ENCODE results near the gene WWP2. TPM values are rescaled to one million over a fixed set of nuclear protein-coding genes. Genes with fewer than 3 reads are reported as not detected.

The WWP2 gene
- total and polyA plus RNA-seq, 4 donors, result 24.3 to 39.0 (median 31.4) TPM

DNA sequence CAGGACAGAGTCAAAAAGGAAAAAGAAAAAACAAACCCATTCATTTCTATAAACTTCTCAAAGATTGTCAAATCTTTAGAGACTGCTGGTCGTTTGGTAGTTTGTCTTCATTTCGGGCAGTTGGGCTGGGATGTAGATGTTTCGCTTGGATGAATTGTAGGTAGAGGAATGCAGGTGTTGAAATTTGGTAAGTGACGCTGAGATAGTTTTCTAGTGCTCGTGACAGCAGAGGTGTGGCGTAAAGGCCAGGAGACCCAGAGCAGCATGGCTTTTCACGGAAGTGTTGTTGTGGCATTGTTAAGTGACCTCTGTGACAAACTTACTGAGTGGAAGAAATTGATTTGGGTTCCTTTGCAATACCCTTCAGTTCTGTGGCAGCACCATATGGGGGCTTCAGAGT is 110.8 kb downstream of the WWP2 start:
- WGBS (ENCODE audit: insufficient coverage), result 95% methylated on average over 7 of the region's 7 CpGs
- H3K4me1 ChIP-seq (ENCODE audit: control insufficient read depth, insufficient read depth, low read length), result peaks cover 2% of the 10 kb centered on the region
- no peak overlapping the region for H3K4me3 ChIP-seq (ENCODE audit: low read depth, low read length)
- H3K36me3 ChIP-seq (ENCODE audit: control insufficient read depth, insufficient read depth, low read length), result peaks cover 20% of the 10 kb centered on the region
- DNase-seq (ENCODE audit: low read depth in 4 of 6, low spot score in 6 of 6), result no peak
- peaks cover 3% of the 10 kb centered on the region for H3K9me3 ChIP-seq (ENCODE audit: control insufficient read depth, insufficient read depth, low read length)
- H3K27ac ChIP-seq (ENCODE audit: low read depth, low read length), result no peak overlapping the region
- no peaks in the 10 kb centered on the region for H3K27me3 ChIP-seq (ENCODE audit: control insufficient read depth, insufficient read depth, low read length)

- H3K36me3 ChIP-seq (ENCODE audit: control insufficient read depth, insufficient read depth, low read length), result peaks cover 20% of the 10 kb centered on the region
- H3K4me3 ChIP-seq (ENCODE audit: low read depth, low read length), result no peak overlapping the region
- peaks cover 3% of the 10 kb centered on the region for H3K9me3 ChIP-seq (ENCODE audit: control insufficient read depth, insufficient read depth, low read length)
- H3K27ac ChIP-seq (ENCODE audit: low read depth, low read length), result no peak overlapping the region
- H3K4me1 ChIP-seq (ENCODE audit: control insufficient read depth, insufficient read depth, low read length), result no peaks in the 10 kb centered on the region
- H3K27me3 ChIP-seq (ENCODE audit: control insufficient read depth, insufficient read depth, low read length), result no peaks in the 10 kb centered on the region
- 100% methylated on average over 1 of the region's 3 CpGs for WGBS (ENCODE audit: insufficient coverage)
- no peak for DNase-seq (ENCODE audit: low read depth in 4 of 6, low spot score in 6 of 6)
These were observed 111.7 kb downstream of the WWP2 start for GRCh38 chr16:69873783-69874182.

- H3K36me3 ChIP-seq (ENCODE audit: control insufficient read depth, insufficient read depth, low read length), result peaks cover 20% of the 10 kb centered on the region
These were observed 112.1 kb downstream of the WWP2 start for GRCh38 chr16:69874271-69874670.

GRCh38 chr16:69880640-69881133 is 118.6 kb downstream of the WWP2 start:
- H3K4me1 ChIP-seq (ENCODE audit: control insufficient read depth, insufficient read depth, low read length), result no peaks in the 10 kb centered on the region
- 64% methylated on average over 10 of the region's 10 CpGs for WGBS (ENCODE audit: insufficient coverage)
- H3K36me3 ChIP-seq (ENCODE audit: control insufficient read depth, insufficient read depth, low read length), result peaks cover 6% of the 10 kb centered on the region
- H3K9me3 ChIP-seq (ENCODE audit: control insufficient read depth, insufficient read depth, low read length), result peaks cover 3% of the 10 kb centered on the region
- H3K27ac ChIP-seq (ENCODE audit: low read depth, low read length), result no peak overlapping the region
- H3K27me3 ChIP-seq (ENCODE audit: control insufficient read depth, insufficient read depth, low read length), result no peaks in the 10 kb centered on the region
- no peak overlapping the region for H3K4me3 ChIP-seq (ENCODE audit: low read depth, low read length)
- DNase-seq (ENCODE audit: low read depth in 4 of 6, low spot score in 6 of 6), result no peak

More at GRCh38 chr16:69874271-69874670, 112.1 kb downstream of the WWP2 start:
- WGBS (ENCODE audit: insufficient coverage), result 75% methylated on average over 4 of the region's 8 CpGs
- no peak overlapping the region for H3K4me3 ChIP-seq (ENCODE audit: low read depth, low read length)
- H3K9me3 ChIP-seq (ENCODE audit: control insufficient read depth, insufficient read depth, low read length), result peaks cover 3% of the 10 kb centered on the region
- H3K27ac ChIP-seq (ENCODE audit: low read depth, low read length), result no peak overlapping the region
- no peaks in the 10 kb centered on the region for H3K27me3 ChIP-seq (ENCODE audit: control insufficient read depth, insufficient read depth, low read length)
- peak in 1 of 6 donors; percentile 73 for DNase-seq (ENCODE audit: low read depth in 4 of 6, low spot score in 6 of 6)
- no peaks in the 10 kb centered on the region for H3K4me1 ChIP-seq (ENCODE audit: control insufficient read depth, insufficient read depth, low read length)

DNA sequence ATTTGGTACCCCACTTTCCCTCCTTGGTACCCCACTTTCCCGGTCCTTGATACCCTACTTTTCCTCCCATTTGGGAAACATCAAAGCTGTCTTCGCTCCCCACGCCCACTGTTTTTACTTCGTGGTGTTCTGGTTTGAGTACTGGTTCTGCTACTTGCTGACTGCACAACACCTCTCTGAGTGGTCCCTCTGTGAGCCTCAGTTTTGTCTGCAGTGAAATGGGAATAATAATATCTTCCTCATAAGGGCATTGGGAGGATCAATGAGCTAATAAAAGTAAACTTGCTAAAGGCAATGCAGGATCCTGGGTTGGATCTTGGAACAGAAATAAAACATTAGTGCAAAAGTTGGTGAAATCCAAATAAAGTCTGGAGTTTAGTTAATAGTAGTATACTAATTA is 119.0 kb downstream of the WWP2 start:
- DNase-seq (ENCODE audit: low read depth in 4 of 6, low spot score in 6 of 6), result no peak
- 100% methylated on average over 1 of the region's 4 CpGs for WGBS (ENCODE audit: insufficient coverage)
- no peaks in the 10 kb centered on the region for H3K27me3 ChIP-seq (ENCODE audit: control insufficient read depth, insufficient read depth, low read length)
- peaks cover 4% of the 10 kb centered on the region for H3K36me3 ChIP-seq (ENCODE audit: control insufficient read depth, insufficient read depth, low read length)
- H3K4me1 ChIP-seq (ENCODE audit: control insufficient read depth, insufficient read depth, low read length), result no peaks in the 10 kb centered on the region
- peaks cover 3% of the 10 kb centered on the region for H3K9me3 ChIP-seq (ENCODE audit: control insufficient read depth, insufficient read depth, low read length)
- H3K4me3 ChIP-seq (ENCODE audit: low read depth, low read length), result no peak overlapping the region
- H3K27ac ChIP-seq (ENCODE audit: low read depth, low read length), result no peak overlapping the region

DNA sequence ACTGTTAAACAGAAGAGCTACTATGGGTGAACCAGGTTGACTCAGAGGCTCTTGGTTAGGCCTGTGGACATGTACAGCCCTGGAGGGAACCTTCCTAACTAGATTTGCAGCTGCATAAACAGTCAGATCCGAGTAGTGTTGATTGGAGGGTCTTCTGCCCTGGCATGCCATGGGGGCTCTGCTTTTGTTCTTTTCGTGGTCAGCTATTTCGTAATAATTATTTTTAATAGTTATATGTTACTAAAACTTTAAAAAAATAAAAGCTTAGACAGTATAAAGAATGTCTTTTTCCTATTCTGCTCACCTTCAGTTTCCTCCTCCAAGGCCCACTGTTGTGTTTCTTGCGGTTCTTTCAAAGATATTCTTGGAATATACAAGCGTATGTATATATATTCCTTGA is 121.6 kb downstream of the WWP2 start:
- H3K9me3 ChIP-seq (ENCODE audit: control insufficient read depth, insufficient read depth, low read length), result no peaks in the 10 kb centered on the region
- H3K36me3 ChIP-seq (ENCODE audit: control insufficient read depth, insufficient read depth, low read length), result no peaks in the 10 kb centered on the region
- no CpG with 5 or more reads among the region's 5 CpGs for WGBS (ENCODE audit: insufficient coverage)
- H3K4me3 ChIP-seq (ENCODE audit: low read depth, low read length), result no peak overlapping the region
- H3K4me1 ChIP-seq (ENCODE audit: control insufficient read depth, insufficient read depth, low read length), result peaks cover 12% of the 10 kb centered on the region
- H3K27ac ChIP-seq (ENCODE audit: low read depth, low read length), result no peak overlapping the region
- no peaks in the 10 kb centered on the region for H3K27me3 ChIP-seq (ENCODE audit: control insufficient read depth, insufficient read depth, low read length)
- no peak for DNase-seq (ENCODE audit: low read depth in 4 of 6, low spot score in 6 of 6)

DNA sequence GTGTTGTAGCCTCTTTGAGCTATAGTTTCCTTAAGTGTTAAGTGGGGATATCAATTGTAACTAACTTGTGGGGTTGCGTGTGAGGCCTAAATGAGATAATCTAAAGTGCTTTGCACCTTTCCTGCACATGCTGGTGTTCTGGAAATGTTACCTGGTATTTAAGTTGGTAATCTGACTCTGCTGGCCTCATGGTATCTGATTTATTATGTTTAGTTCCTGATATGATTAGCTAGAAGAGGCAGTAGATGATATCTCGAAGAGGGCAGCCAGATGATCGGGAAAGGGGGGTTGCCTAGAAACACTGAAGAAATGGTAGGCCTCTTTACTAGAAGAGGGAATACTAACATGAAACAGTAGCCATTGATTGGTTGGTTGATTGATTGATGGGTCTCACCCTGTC is 123.6 kb downstream of the WWP2 start:
- 98% methylated on average over 3 of the region's 3 CpGs for WGBS (ENCODE audit: insufficient coverage)
- no peak overlapping the region for H3K4me3 ChIP-seq (ENCODE audit: low read depth, low read length)

GRCh38 chr16:69886726-69887125 is 124.6 kb downstream of the WWP2 start:
- peaks cover 37% of the 10 kb centered on the region for H3K4me1 ChIP-seq (ENCODE audit: control insufficient read depth, insufficient read depth, low read length)
- DNase-seq (ENCODE audit: low read depth in 4 of 6, low spot score in 6 of 6), result no peak
- no peak overlapping the region for H3K27ac ChIP-seq (ENCODE audit: low read depth, low read length)
- no CpG with 5 or more reads among the region's 5 CpGs for WGBS (ENCODE audit: insufficient coverage)
- H3K4me3 ChIP-seq (ENCODE audit: low read depth, low read length), result no peak overlapping the region
- H3K36me3 ChIP-seq (ENCODE audit: control insufficient read depth, insufficient read depth, low read length), result no peaks in the 10 kb centered on the region
- no peaks in the 10 kb centered on the region for H3K9me3 ChIP-seq (ENCODE audit: control insufficient read depth, insufficient read depth, low read length)
- H3K27me3 ChIP-seq (ENCODE audit: control insufficient read depth, insufficient read depth, low read length), result no peaks in the 10 kb centered on the region

More for the DNA sequence above, 123.6 kb downstream of the WWP2 start:
- Histone ChIP-seq H3K4me1 (ENCODE audit: control insufficient read depth, insufficient read depth, low read length) (peaks cover 27% of the 10 kb centered on the region), H3K27me3 (ENCODE audit: control insufficient read depth, insufficient read depth, low read length) (no peaks in the 10 kb centered on the region), H3K9me3 (ENCODE audit: control insufficient read depth, insufficient read depth, low read length) (no peaks in the 10 kb centered on the region), H3K36me3 (ENCODE audit: control insufficient read depth, insufficient read depth, low read length) (no peaks in the 10 kb centered on the region), H3K27ac (ENCODE audit: low read depth, low read length) (no peak overlapping the region)
- DNase-seq (ENCODE audit: low read depth in 4 of 6, low spot score in 6 of 6), result no peak

GRCh38 chr16:69888005-69888590 is 126.0 kb downstream of the WWP2 start:
- no peaks in the 10 kb centered on the region for H3K27me3 ChIP-seq (ENCODE audit: control insufficient read depth, insufficient read depth, low read length)
- no peak overlapping the region for H3K4me3 ChIP-seq (ENCODE audit: low read depth, low read length)
- WGBS (ENCODE audit: insufficient coverage), result 25% methylated on average over 8 of the region's 15 CpGs
- no peaks in the 10 kb centered on the region for H3K9me3 ChIP-seq (ENCODE audit: control insufficient read depth, insufficient read depth, low read length)
- H3K4me1 ChIP-seq (ENCODE audit: control insufficient read depth, insufficient read depth, low read length), result peaks cover 37% of the 10 kb centered on the region
- H3K27ac ChIP-seq (ENCODE audit: low read depth, low read length), result peak overlapping the region; percentile 75
- DNase-seq (ENCODE audit: low read depth in 4 of 6, low spot score in 6 of 6), result peak in 4 of 6 donors; percentile 35 to 89 (median 66)
- no peaks in the 10 kb centered on the region for H3K36me3 ChIP-seq (ENCODE audit: control insufficient read depth, insufficient read depth, low read length)

GRCh38 chr16:69889295-69889964 is 127.3 kb downstream of the WWP2 start:
- WGBS (ENCODE audit: insufficient coverage), result 97% methylated on average over 4 of the region's 7 CpGs
- no peaks in the 10 kb centered on the region for H3K9me3 ChIP-seq (ENCODE audit: control insufficient read depth, insufficient read depth, low read length)
- peak overlapping the region; percentile 89 for H3K27ac ChIP-seq (ENCODE audit: low read depth, low read length)
- H3K4me3 ChIP-seq (ENCODE audit: low read depth, low read length), result no peak overlapping the region
- H3K4me1 ChIP-seq (ENCODE audit: control insufficient read depth, insufficient read depth, low read length), result peaks cover 48% of the 10 kb centered on the region
- no peaks in the 10 kb centered on the region for H3K36me3 ChIP-seq (ENCODE audit: control insufficient read depth, insufficient read depth, low read length)
- DNase-seq (ENCODE audit: low read depth in 4 of 6, low spot score in 6 of 6), result no peak
- H3K27me3 ChIP-seq (ENCODE audit: control insufficient read depth, insufficient read depth, low read length), result no peaks in the 10 kb centered on the region
